ENCODE results near the gene COL4A1. TPM values are rescaled to one million over a fixed set of nuclear protein-coding genes. Genes with fewer than 3 reads are reported as not detected.

COL4A1 gene
- total and polyA plus RNA-seq, 8 donors: 418 to 1,057 (median 547) TPM

GRCh38 chr13:110244976-110245375, 62.0 kb downstream of the COL4A1 start:
- no peak for ATAC-seq
- TF ChIP-seq CTCF (IDR thresholded peaks at IDR 0.05): no peak
- no peak for DNase-seq
- Histone ChIP-seq H3K4me1 (peaks cover 9 to 17% of the 10 kb centered on the region in 2 donors), H3K4me3 (no peak overlapping the region), H3K27me3 (no peaks in the 10 kb centered on the region), H3K27ac (no peak overlapping the region), H3K36me3 (peaks cover 0 to 12% of the 10 kb centered on the region in 2 donors), H3K9me3 (no peaks in the 10 kb centered on the region)
- intact Hi-C loops (cut with DNase I): no loop called here

GRCh38 chr13:110244071-110244830, 62.7 kb downstream of the COL4A1 start:
- Histone ChIP-seq H3K4me3 (no peak overlapping the region), H3K27ac (peak overlapping the region in 1 of 2 donors; percentile 7), H3K27me3 (no peaks in the 10 kb centered on the region), H3K4me1 (peaks cover 9 to 17% of the 10 kb centered on the region in 2 donors), H3K9me3 (no peaks in the 10 kb centered on the region), H3K36me3 (peaks cover 0 to 12% of the 10 kb centered on the region in 2 donors)
- TF ChIP-seq CTCF (IDR thresholded peaks at IDR 0.05): no peak
- no peak for ATAC-seq
- DNase-seq: no peak
- intact Hi-C loops (cut with DNase I): no loop called here

- peaks cover 15 to 28% of the 10 kb centered on the region in 2 donors for H3K4me1 ChIP-seq
- H3K27ac ChIP-seq: no peak overlapping the region
- no peaks in the 10 kb centered on the region for H3K9me3 ChIP-seq
- no peaks in the 10 kb centered on the region for H3K27me3 ChIP-seq
- ATAC-seq (no peak), DNase-seq (no peak)
- peaks cover 0 to 5% of the 10 kb centered on the region in 2 donors for H3K36me3 ChIP-seq
- no peak for TF ChIP-seq CTCF (IDR thresholded peaks at IDR 0.05)
- H3K4me3 ChIP-seq: no peak overlapping the region
- intact Hi-C loops (cut with DNase I): no loop called here
Measured at GRCh38 chr13:110242615-110243014, 64.3 kb downstream of the COL4A1 start.

GRCh38 chr13:110240943-110241342, 66.0 kb downstream of the COL4A1 start:
- Histone ChIP-seq H3K27ac (no peak overlapping the region), H3K36me3 (peaks cover 0 to 5% of the 10 kb centered on the region in 2 donors), H3K27me3 (peaks cover 0 to 7% of the 10 kb centered on the region in 2 donors), H3K9me3 (no peaks in the 10 kb centered on the region), H3K4me3 (no peak overlapping the region), H3K4me1 (peaks cover 16 to 27% of the 10 kb centered on the region in 2 donors)
- DNase-seq (no peak), ATAC-seq (no peak)
- TF ChIP-seq CTCF (IDR thresholded peaks at IDR 0.05): no peak
- intact Hi-C loops (cut with DNase I): no loop called here

GRCh38 chr13:110240352-110240751, 66.6 kb downstream of the COL4A1 start:
- no peak for TF ChIP-seq CTCF (IDR thresholded peaks at IDR 0.05)
- DNase-seq (no peak), ATAC-seq (no peak)
- no peak overlapping the region for H3K27ac ChIP-seq
- H3K9me3 ChIP-seq: no peaks in the 10 kb centered on the region
- H3K36me3 ChIP-seq: peaks cover 0 to 5% of the 10 kb centered on the region in 2 donors
- H3K4me3 ChIP-seq: no peak overlapping the region
- intact Hi-C loops (cut with DNase I): no loop called here
- H3K4me1 ChIP-seq: peaks cover 16 to 24% of the 10 kb centered on the region in 2 donors
- peaks cover 0 to 7% of the 10 kb centered on the region in 2 donors for H3K27me3 ChIP-seq
